ENCODE measurements around the gene HLA-F. TPM values are rescaled to one million over a fixed set of nuclear protein-coding genes. Genes with fewer than 3 reads are reported as not detected.

HLA-F gene
- total RNA-seq, 2 donors from 2014 or later, result 34.0 to 62.1 TPM

DNA sequence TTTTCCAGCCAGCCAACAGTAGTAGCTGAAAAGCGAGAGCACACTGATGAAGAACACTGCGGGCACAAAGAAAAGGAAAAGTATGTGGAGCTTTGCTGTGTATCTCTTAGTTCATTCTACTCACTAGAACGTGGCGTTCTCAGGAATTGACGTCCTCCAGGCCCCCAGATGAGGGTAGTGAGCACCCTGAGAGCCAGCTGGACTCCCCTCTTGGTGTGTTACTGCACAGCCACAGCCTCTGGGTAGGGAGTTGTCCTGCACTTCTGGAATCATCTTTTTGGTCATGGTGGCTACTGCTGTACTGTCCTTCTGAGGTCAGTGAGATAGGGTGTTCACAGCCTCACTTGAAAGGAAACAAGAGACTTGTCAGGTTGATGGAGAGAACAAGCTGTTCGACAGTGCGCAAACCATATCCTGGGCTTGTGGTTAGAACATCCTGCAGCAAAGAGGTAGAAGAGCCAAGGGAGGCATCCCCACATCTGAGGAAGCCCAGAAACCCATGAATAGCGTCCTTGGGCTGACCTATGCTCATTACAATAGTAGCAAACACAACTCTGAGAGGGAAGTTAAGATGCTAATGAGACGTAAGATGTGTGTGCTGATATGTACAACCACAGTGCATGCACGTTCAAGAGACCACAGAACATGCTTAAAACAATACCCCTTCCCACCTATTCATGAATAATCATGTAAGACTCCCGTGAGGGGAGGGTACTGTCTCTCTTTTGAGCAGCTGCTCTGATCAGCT is 14.6 kb upstream of the HLA-F start:
- DNase-seq (ENCODE audit: low spot score), result no peak
- Histone ChIP-seq H3K27ac (no peak overlapping the region), H3K36me3 (no peaks in the 10 kb centered on the region), H3K4me1 (replicated peaks) (no peaks in the 10 kb centered on the region), H3K9me3 (no peaks in the 10 kb centered on the region), H3K4me3 (no peak overlapping the region), H3K27me3 (replicated peaks; ENCODE audit: insufficient read depth) (no peaks in the 10 kb centered on the region)
- TF ChIP-seq, protein P1, sequence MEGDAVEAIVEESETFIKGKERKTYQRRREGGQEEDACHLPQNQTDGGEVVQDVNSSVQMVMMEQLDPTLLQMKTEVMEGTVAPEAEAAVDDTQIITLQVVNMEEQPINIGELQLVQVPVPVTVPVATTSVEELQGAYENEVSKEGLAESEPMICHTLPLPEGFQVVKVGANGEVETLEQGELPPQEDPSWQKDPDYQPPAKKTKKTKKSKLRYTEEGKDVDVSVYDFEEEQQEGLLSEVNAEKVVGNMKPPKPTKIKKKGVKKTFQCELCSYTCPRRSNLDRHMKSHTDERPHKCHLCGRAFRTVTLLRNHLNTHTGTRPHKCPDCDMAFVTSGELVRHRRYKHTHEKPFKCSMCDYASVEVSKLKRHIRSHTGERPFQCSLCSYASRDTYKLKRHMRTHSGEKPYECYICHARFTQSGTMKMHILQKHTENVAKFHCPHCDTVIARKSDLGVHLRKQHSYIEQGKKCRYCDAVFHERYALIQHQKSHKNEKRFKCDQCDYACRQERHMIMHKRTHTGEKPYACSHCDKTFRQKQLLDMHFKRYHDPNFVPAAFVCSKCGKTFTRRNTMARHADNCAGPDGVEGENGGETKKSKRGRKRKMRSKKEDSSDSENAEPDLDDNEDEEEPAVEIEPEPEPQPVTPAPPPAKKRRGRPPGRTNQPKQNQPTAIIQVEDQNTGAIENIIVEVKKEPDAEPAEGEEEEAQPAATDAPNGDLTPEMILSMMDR (IDR thresholded peaks at IDR 0.05), result no peak
- TF ChIP-seq POLR2A (IDR thresholded peaks at IDR 0.05), result no peak
- TF ChIP-seq POLR2AphosphoS5 (IDR thresholded peaks at IDR 0.05), result no peak
- intact Hi-C loops (cut with DNase I), result loop anchor here (5.0 kb wide), 1 partner anchor 44 kb away; no protein-coding TSS in a partner anchor
- 63% methylated on average over 11 of the region's 11 CpGs for WGBS

DNA sequence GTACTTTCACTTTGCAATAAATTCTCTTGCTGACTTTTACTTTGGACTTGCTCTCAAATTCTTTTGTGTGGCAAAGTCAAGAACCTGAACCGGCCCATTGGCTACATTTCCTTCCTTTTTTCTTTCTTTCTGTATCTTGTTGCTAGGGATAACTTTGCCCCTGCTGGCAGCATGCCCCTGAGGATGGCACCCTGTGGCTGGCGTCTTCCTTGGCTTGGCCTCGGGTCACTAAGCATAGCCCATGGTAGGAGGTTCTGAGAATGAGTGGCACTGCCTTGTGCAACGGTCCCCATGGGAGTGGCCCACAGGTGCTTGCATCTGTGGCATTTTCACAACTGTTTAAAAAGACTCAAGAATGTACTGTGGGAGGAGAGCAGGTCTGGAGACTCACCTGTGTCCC is 14.0 kb upstream of the HLA-F start:
- H3K4me3 ChIP-seq, result no peak overlapping the region
- no peak for DNase-seq (ENCODE audit: low spot score)
- H3K9me3 ChIP-seq, result no peaks in the 10 kb centered on the region
- H3K4me1 ChIP-seq (replicated peaks), result no peaks in the 10 kb centered on the region
- no peaks in the 10 kb centered on the region for H3K27me3 ChIP-seq (replicated peaks; ENCODE audit: insufficient read depth)
- TF ChIP-seq POLR2A (IDR thresholded peaks at IDR 0.05) (no peak), POLR2AphosphoS5 (IDR thresholded peaks at IDR 0.05) (no peak)
- TF ChIP-seq, protein P1 (IDR thresholded peaks at IDR 0.05), result no peak
- no peaks in the 10 kb centered on the region for H3K36me3 ChIP-seq
- 35% methylated on average over 4 of the region's 4 CpGs for WGBS
- H3K27ac ChIP-seq, result no peak overlapping the region
- intact Hi-C loops (cut with DNase I), result loop anchor here (5.0 kb wide), 1 partner anchor 43 kb away; no protein-coding TSS in a partner anchor

DNA sequence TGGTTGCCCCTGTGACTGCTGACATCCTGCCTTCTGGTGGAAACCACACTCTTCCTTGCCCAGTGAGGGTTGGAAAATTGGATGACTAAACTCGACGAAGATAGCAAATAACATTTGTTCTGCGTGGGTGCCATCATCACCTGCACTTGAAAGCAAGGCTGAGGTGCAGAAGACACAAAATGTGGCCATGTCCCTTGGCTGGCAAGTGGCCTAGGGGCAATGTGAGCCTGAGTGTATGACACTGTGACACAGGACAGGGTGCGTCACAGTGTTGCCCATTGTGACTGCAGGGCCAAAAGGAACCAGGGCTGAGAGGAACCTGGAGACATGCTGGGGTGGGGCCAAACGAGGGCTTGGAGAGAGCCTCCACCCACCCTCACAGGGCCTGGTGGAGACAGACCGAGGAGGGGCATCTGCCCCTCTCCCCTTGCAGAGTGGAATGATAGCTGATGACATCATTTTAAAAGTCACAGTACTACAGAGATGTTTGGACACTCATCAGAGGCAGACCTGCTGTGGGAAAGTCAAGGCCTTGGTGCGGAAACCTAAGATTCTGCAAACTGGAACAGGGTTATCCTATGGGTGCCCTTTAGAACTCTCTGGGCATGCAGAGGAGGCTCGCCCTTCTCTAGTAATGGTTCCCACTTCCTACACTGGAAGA is 12.8 kb upstream of the HLA-F start:
- Histone ChIP-seq H3K27ac (no peak overlapping the region), H3K36me3 (no peaks in the 10 kb centered on the region), H3K4me1 (replicated peaks) (no peaks in the 10 kb centered on the region), H3K9me3 (no peaks in the 10 kb centered on the region), H3K4me3 (no peak overlapping the region), H3K27me3 (replicated peaks; ENCODE audit: insufficient read depth) (no peaks in the 10 kb centered on the region)
- DNase-seq (ENCODE audit: low spot score), result no peak
- 80% methylated on average over 8 of the region's 8 CpGs for WGBS
- intact Hi-C loops (cut with DNase I), result no loop called here
- TF ChIP-seq, protein P1 (IDR thresholded peaks at IDR 0.05), result no peak
- TF ChIP-seq POLR2AphosphoS5 (IDR thresholded peaks at IDR 0.05) (no peak), POLR2A (IDR thresholded peaks at IDR 0.05) (no peak)

DNA sequence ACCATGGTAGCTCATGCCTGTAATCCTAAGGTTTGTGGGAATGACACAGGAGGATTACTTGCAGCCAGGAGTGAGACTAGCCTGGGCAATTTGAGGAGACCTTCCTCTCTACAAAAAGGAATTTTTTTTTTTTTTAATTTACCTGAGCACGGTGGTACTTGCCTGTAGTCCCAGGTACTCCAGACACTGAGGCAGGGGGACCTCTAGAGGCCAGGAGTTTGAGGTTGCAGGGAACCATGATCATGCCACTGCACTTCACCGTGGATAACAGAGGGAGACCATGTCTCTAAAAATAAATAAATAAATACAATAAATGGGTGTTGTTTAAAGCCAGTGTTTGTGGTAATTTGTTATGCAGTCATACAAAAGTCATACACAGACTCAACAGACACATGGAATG is 2.4 kb upstream of the HLA-F start:
- Histone ChIP-seq H3K36me3 (no peaks in the 10 kb centered on the region), H3K9me3 (no peaks in the 10 kb centered on the region), H3K4me3 (no peak overlapping the region), H3K27me3 (replicated peaks; ENCODE audit: insufficient read depth) (no peaks in the 10 kb centered on the region), H3K27ac (no peak overlapping the region), H3K4me1 (replicated peaks) (no peaks in the 10 kb centered on the region)
- intact Hi-C loops (cut with DNase I), result no loop called here
- TF ChIP-seq POLR2A (IDR thresholded peaks at IDR 0.05) (no peak), POLR2AphosphoS5 (IDR thresholded peaks at IDR 0.05) (no peak)
- TF ChIP-seq, protein P1 (IDR thresholded peaks at IDR 0.05), result no peak
- DNase-seq (ENCODE audit: low spot score), result no peak
- 12% methylated on average over 2 of the region's 2 CpGs for WGBS

Measured in prostate gland (tissue), 2 donors.